IMR-90 (cell line): ENCODE measurements around the gene CAMK2D.

Experiments
- BHLHE40 ChIP-seq: fragments of 150-350 bp; IDR thresholded peaks from 2 replicates; pipeline ENCODE4 v1.6.1; 2016; ENCODE audit warnings: mild to moderate bottlenecking, low read depth, low read length
- CEBPB ChIP-seq: IDR thresholded peaks from 2 replicates; pipeline ENCODE4 v1.6.1; 2012; ENCODE audit warnings: low read depth, low read length, improper control_type of control experiment
- CTCF ChIP-seq: conservative IDR thresholded peaks from 2 replicates; pipeline ENCODE4 v1.5.1; 2012; ENCODE audit warnings: mild to moderate bottlenecking, low read depth, low read length, improper control_type of control experiment
- ELK1 ChIP-seq: fragments of 150-350 bp; IDR thresholded peaks from 2 replicates; pipeline ENCODE4 v1.6.1; 2016; ENCODE audit warnings: low read depth, mild to moderate bottlenecking, low read length, moderate library complexity, borderline replicate concordance
- FOS ChIP-seq: fragments of 150-350 bp; IDR thresholded peaks from 2 replicates; pipeline ENCODE4 v1.6.1; 2016; ENCODE audit warnings: low read depth, low read length
- MAFK ChIP-seq: IDR thresholded peaks from 2 replicates; pipeline ENCODE4 v1.6.1; 2012; ENCODE audit warnings: low read depth, low read length, improper control_type of control experiment
- MXI1 ChIP-seq: IDR thresholded peaks from 2 replicates; pipeline ENCODE4 v1.6.1; 2012; ENCODE audit warnings: low read depth, mild to moderate bottlenecking, low read length, moderate library complexity, borderline replicate concordance
- NFE2L2 ChIP-seq: fragments of 150-350 bp; IDR thresholded peaks from 2 replicates; pipeline ENCODE4 v1.6.1; 2016; ENCODE audit warnings: low read depth, mild to moderate bottlenecking, low read length
- POLR2A ChIP-seq: IDR thresholded peaks from 2 replicates; pipeline ENCODE4 v1.6.1; 2012; ENCODE audit warnings: mild to moderate bottlenecking, low read depth, low read length
- RAD21 ChIP-seq: IDR thresholded peaks from 2 replicates; pipeline ENCODE4 v1.6.1; 2012; ENCODE audit warnings: low read length, improper control_type of control experiment
- RCOR1 ChIP-seq: IDR thresholded peaks from 2 replicates; pipeline ENCODE4 v1.6.1; 2012; ENCODE audit warnings: mild to moderate bottlenecking, low read length, improper control_type of control experiment; ENCODE audit not compliant: insufficient replicate concordance
- RFX5 ChIP-seq: IDR thresholded peaks from 2 replicates; pipeline ENCODE4 v1.8.0; 2012; ENCODE audit warnings: low read depth, mild to moderate bottlenecking, low read length, moderate library complexity
- SMC3 ChIP-seq: fragments of 150-350 bp; IDR thresholded peaks from 2 replicates; pipeline ENCODE4 v1.6.1; 2016; ENCODE audit warnings: low read depth, mild to moderate bottlenecking, antibody characterized with exemption, low read length, moderate library complexity
- USF2 ChIP-seq: fragments of 150-350 bp; IDR thresholded peaks from 2 replicates; pipeline ENCODE4 v1.6.1; 2017; ENCODE audit warnings: mild to moderate bottlenecking, antibody characterized with exemption, low read length, low read depth

- TF ChIP-seq POLR2A (no peak), CTCF (no peak), RFX5 (no peak), RAD21 (no peak), USF2 (no peak), FOS (no peak), RCOR1 (no peak), BHLHE40 (no peak), MXI1 (no peak), NFE2L2 (no peak), CEBPB (no peak), MAFK (no peak), ELK1 (no peak), SMC3 (no peak)
Measured at GRCh38 chr4:113743690-113744089, 17.8 kb downstream of the CAMK2D start.
